Right lobe of liver (tissue), 6 donors: Measurements from ENCODE around the gene FAM174C. TPM values are rescaled to one million over a fixed set of nuclear protein-coding genes. Genes with fewer than 3 reads are reported as not detected.

Experiments
- ATAC-seq, 4 donors: fragments of 200-7000 bp; cut with Tn5 transposase; one replicate each; pipeline ENCODE4 v1.9.1; 2020; ENCODE audit warnings: mild to moderate bottlenecking in 4 of 4, moderate library complexity in 4 of 4
- DNase-seq, 3 donors: peaks; one replicate each; pipeline ENCODE4 v3.0.0-alpha.2; 2020
- H3K27ac ChIP-seq, 3 donors: fragments of 200-600 bp; one replicate each; pipeline ENCODE4 v1.8.0; 2022
- H3K27me3 ChIP-seq, 2 donors: fragments of 200-600 bp; one replicate each; pipeline ENCODE4 v1.8.0; 2022
- H3K36me3 ChIP-seq, 4 donors: fragments of 200-600 bp; sonication (generic) in 1 of 4; one replicate each; pipeline versions ENCODE4 v1.5.1 to v1.8.0; 2017 to 2022; ENCODE audit warnings: control low read depth in 1 of 4
- H3K4me1 ChIP-seq, 4 donors: fragments of 200-600 bp; sonication (generic) in 1 of 4; one replicate each; pipeline versions ENCODE4 v1.5.1 to v1.8.0; 2017 to 2022; ENCODE audit warnings: control low read depth in 1 of 4
- H3K4me3 ChIP-seq, 3 donors: fragments of 200-600 bp; one replicate each; pipeline ENCODE4 v1.8.0; 2022
- H3K9me3 ChIP-seq, 4 donors: fragments of 200-600 bp; sonication (generic) in 1 of 4; one replicate each; pipeline versions ENCODE4 v1.5.1 to v1.8.0; 2017 to 2022; ENCODE audit warnings: control low read depth in 1 of 4
- POLR2A ChIP-seq: fragments of 450-650 bp; IDR thresholded peaks from one replicate; pipeline ENCODE4 v1.6.1; 2017; ENCODE audit warnings: antibody characterized with exemption, mild to moderate bottlenecking
- WGBS: methylation state at CpG from one replicate; pipeline ENCODE4 v1.1.6; 2018; ENCODE audit warnings: low coverage, low lambda C conversion rate; ENCODE audit not compliant: insufficient coverage; ENCODE audit errors: missing lambda C conversion rate; 5-methylcytosine and 5-hydroxymethylcytosine counted together
- intact Hi-C, 2 donors: fragments of 100-400 bp; cut with DNase I; formaldehyde crosslinking; loops; one replicate each; pipeline versions ENCODE4 v1.11.2 to v1.14.1; 2022
- total RNA-seq, 6 experiments: library from RNA; depleted of rRNA in 2 of 6; stranded (reverse); fragments of >200 nt in 2 of 6; fragmentation: NEBNext Ultra II Directional in 3 of 6; extraction: Animal tissue kit (Norgen Biotek cat#: 25700) in 3 of 6; gene quantifications; one replicate each; pipeline versions ENCODE4 v1.1.0 to v1.2.4, GENCODE V29; 2016 to 2023
- TF ChIP-seq, protein P1 (sequence below), 4 donors: fragments of 200-600 bp in 3 of 4; fragments of 450-650 bp in 1 of 4; IDR thresholded peaks; one replicate each; pipeline versions ENCODE4 v1.5.1 to v1.8.0; 2016 to 2022; ENCODE audit warnings: antibody characterized with exemption in 4 of 4, mild to moderate bottlenecking in 2 of 4
- donor health status: DM: no; HTN: yes; CAD: no.
- donor health status: DM: no; HTN: no; CAD: no.
- donor health status: DM: no; HTN: no; CAD: no.
- donor health status: DM: no; HTN: yes; CAD: no.
- donor health status: DM: no; HTN: yes; CAD: no.

Gene FAM174C
- total RNA-seq, 6 experiments from 2014 or later = 34.0 to 103 (median 43.8) TPM

GRCh38 chr19:1251330-1252220 lies 23.8 kb upstream of the FAM174C start:
- Histone ChIP-seq H3K4me1 (peaks cover 0 to 60% (median 24%) of the 10 kb centered on the region in 4 donors), H3K27me3 (no peaks in the 10 kb centered on the region), H3K9me3 (no peaks in the 10 kb centered on the region), H3K36me3 (peaks cover 17 to 36% (median 25%) of the 10 kb centered on the region in 4 donors), H3K27ac (peak overlapping the region; percentile 76 to 97 (median 94)), H3K4me3 (peak overlapping the region; percentile 74 to 92 (median 86))
- 4% methylated on average over 10 of the region's 41 CpGs for WGBS
- DNase-seq = peak; percentile 82 to 89 (median 85)
- TF ChIP-seq POLR2A = peak; percentile 24
- TF ChIP-seq, protein P1, sequence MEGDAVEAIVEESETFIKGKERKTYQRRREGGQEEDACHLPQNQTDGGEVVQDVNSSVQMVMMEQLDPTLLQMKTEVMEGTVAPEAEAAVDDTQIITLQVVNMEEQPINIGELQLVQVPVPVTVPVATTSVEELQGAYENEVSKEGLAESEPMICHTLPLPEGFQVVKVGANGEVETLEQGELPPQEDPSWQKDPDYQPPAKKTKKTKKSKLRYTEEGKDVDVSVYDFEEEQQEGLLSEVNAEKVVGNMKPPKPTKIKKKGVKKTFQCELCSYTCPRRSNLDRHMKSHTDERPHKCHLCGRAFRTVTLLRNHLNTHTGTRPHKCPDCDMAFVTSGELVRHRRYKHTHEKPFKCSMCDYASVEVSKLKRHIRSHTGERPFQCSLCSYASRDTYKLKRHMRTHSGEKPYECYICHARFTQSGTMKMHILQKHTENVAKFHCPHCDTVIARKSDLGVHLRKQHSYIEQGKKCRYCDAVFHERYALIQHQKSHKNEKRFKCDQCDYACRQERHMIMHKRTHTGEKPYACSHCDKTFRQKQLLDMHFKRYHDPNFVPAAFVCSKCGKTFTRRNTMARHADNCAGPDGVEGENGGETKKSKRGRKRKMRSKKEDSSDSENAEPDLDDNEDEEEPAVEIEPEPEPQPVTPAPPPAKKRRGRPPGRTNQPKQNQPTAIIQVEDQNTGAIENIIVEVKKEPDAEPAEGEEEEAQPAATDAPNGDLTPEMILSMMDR (IDR thresholded peaks at IDR 0.05) = no peak
- peak; percentile 0 to 1 (median 0) for ATAC-seq
- intact Hi-C loops = no loop called here

DNA sequence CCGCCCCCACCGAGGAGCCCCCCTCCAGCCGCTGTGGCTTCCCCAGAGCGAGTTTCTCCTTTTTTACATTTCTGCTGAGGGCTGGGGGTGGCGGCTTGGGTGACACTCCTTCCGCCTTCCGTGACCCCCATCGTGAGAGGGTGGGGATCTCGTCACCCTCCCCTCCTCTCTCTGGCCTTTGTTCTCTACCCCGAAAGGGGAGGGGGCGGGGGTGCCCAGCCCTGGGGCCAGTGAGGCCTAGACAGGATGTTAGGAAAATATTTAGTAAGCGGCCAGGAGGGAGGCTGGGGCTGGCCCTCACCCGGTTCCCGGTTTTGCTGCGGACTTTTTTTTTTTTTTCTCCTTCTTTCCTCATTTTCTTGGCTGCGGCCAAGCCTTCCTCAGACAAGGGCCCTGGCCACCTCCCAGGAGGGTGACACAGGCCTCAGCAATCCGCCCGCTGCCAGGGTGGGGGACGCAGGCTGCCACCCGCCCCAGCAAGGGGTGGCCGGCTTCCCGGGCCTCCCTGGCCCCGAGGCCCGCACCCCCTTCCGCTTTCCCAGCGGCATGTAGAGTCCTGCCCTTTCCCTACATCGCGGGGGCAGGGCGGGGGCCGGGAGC lies 23.0 kb upstream of the FAM174C start:
- TF ChIP-seq POLR2A = peak; percentile 32
- TF ChIP-seq, protein P1 (IDR thresholded peaks at IDR 0.05) = no peak
- peak overlapping the region; percentile 76 to 97 (median 94) for H3K27ac ChIP-seq
- 2% methylated on average over 24 of the region's 30 CpGs for WGBS
- H3K36me3 ChIP-seq = peaks cover 17 to 44% (median 29%) of the 10 kb centered on the region in 4 donors
- H3K4me1 ChIP-seq = peaks cover 0 to 60% (median 22%) of the 10 kb centered on the region in 4 donors
- ATAC-seq (peak; percentile 8 to 34 (median 21)), DNase-seq (peak; percentile 85 to 93 (median 92))
- peak overlapping the region; percentile 74 to 92 (median 86) for H3K4me3 ChIP-seq
- H3K27me3 ChIP-seq = no peaks in the 10 kb centered on the region
- no peaks in the 10 kb centered on the region for H3K9me3 ChIP-seq
- intact Hi-C loops = no loop called here

- 0% methylated on average over 10 of the region's 26 CpGs for WGBS
- H3K27me3 ChIP-seq = no peaks in the 10 kb centered on the region
- TF ChIP-seq, protein P1 (IDR thresholded peaks at IDR 0.05) = no peak
- no peak for TF ChIP-seq POLR2A
- peaks cover 17 to 50% (median 29%) of the 10 kb centered on the region in 4 donors for H3K36me3 ChIP-seq
- ATAC-seq (peak; percentile 20 to 40 (median 32)), DNase-seq (peak; percentile 88 to 94 (median 90))
- peaks cover 0 to 59% (median 20%) of the 10 kb centered on the region in 4 donors for H3K4me1 ChIP-seq
- H3K9me3 ChIP-seq = no peaks in the 10 kb centered on the region
- peak overlapping the region; percentile 74 to 92 (median 86) for H3K4me3 ChIP-seq
- peak overlapping the region; percentile 76 to 97 (median 94) for H3K27ac ChIP-seq
- intact Hi-C loops = no loop called here
Observed at GRCh38 chr19:1252821-1253513, 22.4 kb upstream of the FAM174C start.

DNA sequence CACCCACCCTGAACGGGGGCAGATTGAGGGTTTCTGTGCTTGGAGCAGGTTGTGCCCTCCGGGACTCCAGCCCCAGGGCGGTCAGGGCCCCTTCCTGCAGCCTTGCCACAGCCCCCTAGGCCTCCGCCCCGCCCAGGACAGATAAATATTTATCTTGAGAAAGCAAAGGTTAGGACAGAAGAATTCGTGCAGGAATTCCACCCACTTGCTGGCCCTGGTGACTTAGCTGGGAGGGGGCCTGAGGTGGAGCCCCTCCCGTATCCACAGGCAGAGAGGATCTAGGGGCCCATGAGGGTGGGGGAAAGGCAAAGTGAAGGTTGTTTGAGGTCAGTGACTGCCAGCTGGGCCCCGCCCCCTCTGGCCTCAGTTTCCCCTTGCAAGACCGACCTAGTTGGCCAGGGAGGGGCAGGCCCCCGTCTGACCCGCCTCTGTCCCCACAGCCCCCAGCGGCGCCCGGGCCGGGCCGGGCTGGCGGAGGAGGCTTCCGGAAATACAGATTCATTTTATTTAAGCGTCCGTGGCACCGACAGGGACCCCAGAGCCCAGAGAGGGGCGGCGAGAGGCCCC lies 21.7 kb upstream of the FAM174C start:
- no peaks in the 10 kb centered on the region for H3K9me3 ChIP-seq
- H3K4me3 ChIP-seq = peak overlapping the region; percentile 74 to 92 (median 86)
- ATAC-seq = peak; percentile 0 to 5 (median 2)
- peak in 1 of 3 donors; percentile 81 for DNase-seq
- no peaks in the 10 kb centered on the region for H3K27me3 ChIP-seq
- intact Hi-C loops = no loop called here
- H3K4me1 ChIP-seq = peaks cover 0 to 62% (median 22%) of the 10 kb centered on the region in 4 donors
- peak overlapping the region; percentile 76 to 97 (median 94) for H3K27ac ChIP-seq
- peaks cover 17 to 52% (median 29%) of the 10 kb centered on the region in 4 donors for H3K36me3 ChIP-seq
- 0% methylated on average over 4 of the region's 23 CpGs for WGBS
- TF ChIP-seq POLR2A = no peak
- TF ChIP-seq, protein P1 (IDR thresholded peaks at IDR 0.05) = no peak
